Skin epidermis (tissue), 12 donors: ENCODE measurements around the gene LAD1.

Experiments
- H3K27ac ChIP-seq, 21 experiments: fragments of 200-600 bp; sonication (generic) in 11 of 21; one replicate each; pipeline ENCODE4 v1.5.0; 2020; ENCODE audit warnings: mild to moderate bottlenecking in 3 of 21, inconsistent platforms in 2 of 21, moderate library complexity in 2 of 21
- H3K4me3 ChIP-seq, 7 experiments: fragments of 200-600 bp; sonication (generic) in 2 of 7; one replicate each; pipeline ENCODE4 v1.5.0; 2020; ENCODE audit warnings: inconsistent platforms in 2 of 7, mild to moderate bottlenecking in 2 of 7, moderate library complexity in 1 of 7

Gene LAD1

GRCh38 chr1:201354901-201355295 lies 44.2 kb downstream of the LAD1 start:
- H3K27ac ChIP-seq = peak overlapping the region in 10 of 21 experiments; percentile 5 to 84 (median 64)

GRCh38 chr1:201354151-201354900 lies 44.8 kb downstream of the LAD1 start:
- Histone ChIP-seq H3K4me3 (no peak overlapping the region), H3K27ac (peak overlapping the region in 14 of 21 experiments; percentile 0 to 84 (median 53))

More at GRCh38 chr1:201354901-201355295, 44.2 kb downstream of the LAD1 start:
- no peak overlapping the region for H3K4me3 ChIP-seq

GRCh38 chr1:201353186-201353940 lies 45.8 kb downstream of the LAD1 start:
- Histone ChIP-seq H3K4me3 (no peak overlapping the region), H3K27ac (peak overlapping the region in 13 of 21 experiments; percentile 0 to 84 (median 59))

GRCh38 chr1:201351617-201352016 lies 47.5 kb downstream of the LAD1 start:
- Histone ChIP-seq H3K27ac (no peak overlapping the region), H3K4me3 (no peak overlapping the region)

GRCh38 chr1:201350884-201351283 lies 48.2 kb downstream of the LAD1 start:
- Histone ChIP-seq H3K27ac (no peak overlapping the region), H3K4me3 (no peak overlapping the region)

GRCh38 chr1:201350361-201350725 lies 48.8 kb downstream of the LAD1 start:
- Histone ChIP-seq H3K27ac (no peak overlapping the region), H3K4me3 (no peak overlapping the region)

- no peak overlapping the region for H3K4me3 ChIP-seq
- no peak overlapping the region for H3K27ac ChIP-seq
These were observed 50.0 kb downstream of the LAD1 start for GRCh38 chr1:201349092-201349491.

GRCh38 chr1:201348211-201348566 lies 50.9 kb downstream of the LAD1 start:
- H3K27ac ChIP-seq = peak overlapping the region in 4 of 21 experiments; percentile 15 to 83 (median 71)
- no peak overlapping the region for H3K4me3 ChIP-seq

GRCh38 chr1:201347498-201348210 lies 51.5 kb downstream of the LAD1 start:
- no peak overlapping the region for H3K4me3 ChIP-seq
- H3K27ac ChIP-seq = peak overlapping the region in 10 of 21 experiments; percentile 1 to 88 (median 70)

- Histone ChIP-seq H3K4me3 (no peak overlapping the region), H3K27ac (peak overlapping the region in 18 of 21 experiments; percentile 24 to 88 (median 70))
These were observed 52.1 kb downstream of the LAD1 start for GRCh38 chr1:201346987-201347386.

GRCh38 chr1:201346337-201346939 lies 52.7 kb downstream of the LAD1 start:
- Histone ChIP-seq H3K27ac (peak overlapping the region in 19 of 21 experiments; percentile 22 to 88 (median 70)), H3K4me3 (no peak overlapping the region)

GRCh38 chr1:201345081-201345355 lies 54.1 kb downstream of the LAD1 start:
- peak overlapping the region in 17 of 21 experiments; percentile 14 to 88 (median 70) for H3K27ac ChIP-seq
- no peak overlapping the region for H3K4me3 ChIP-seq

- Histone ChIP-seq H3K4me3 (no peak overlapping the region), H3K27ac (peak overlapping the region in 17 of 21 experiments; percentile 4 to 88 (median 69))
These were observed 54.7 kb downstream of the LAD1 start for GRCh38 chr1:201344206-201345080.

GRCh38 chr1:201341377-201341776 lies 57.7 kb downstream of the LAD1 start:
- H3K4me3 ChIP-seq = no peak overlapping the region
- H3K27ac ChIP-seq = no peak overlapping the region

GRCh38 chr1:201336711-201337450 lies 62.2 kb downstream of the LAD1 start:
- peak overlapping the region in 6 of 21 experiments; percentile 27 to 83 (median 54) for H3K27ac ChIP-seq

GRCh38 chr1:201335901-201336300 lies 63.2 kb downstream of the LAD1 start:
- no peak overlapping the region for H3K4me3 ChIP-seq
- H3K27ac ChIP-seq = peak overlapping the region in 18 of 21 experiments; percentile 1 to 83 (median 50)

More at GRCh38 chr1:201336711-201337450, 62.2 kb downstream of the LAD1 start:
- H3K4me3 ChIP-seq = no peak overlapping the region

GRCh38 chr1:201335174-201335870 lies 63.8 kb downstream of the LAD1 start:
- H3K27ac ChIP-seq = peak overlapping the region in 18 of 21 experiments; percentile 13 to 83 (median 66)
- no peak overlapping the region for H3K4me3 ChIP-seq
